ENCODE results near the gene WDTC1.

GRCh38 chr1:27318136-27318535 lies 83.7 kb downstream of the WDTC1 start:
- TF ChIP-seq POLR2A (IDR thresholded peaks at IDR 0.05; ENCODE audit: low read length), result no peak
- TF ChIP-seq, protein P1, sequence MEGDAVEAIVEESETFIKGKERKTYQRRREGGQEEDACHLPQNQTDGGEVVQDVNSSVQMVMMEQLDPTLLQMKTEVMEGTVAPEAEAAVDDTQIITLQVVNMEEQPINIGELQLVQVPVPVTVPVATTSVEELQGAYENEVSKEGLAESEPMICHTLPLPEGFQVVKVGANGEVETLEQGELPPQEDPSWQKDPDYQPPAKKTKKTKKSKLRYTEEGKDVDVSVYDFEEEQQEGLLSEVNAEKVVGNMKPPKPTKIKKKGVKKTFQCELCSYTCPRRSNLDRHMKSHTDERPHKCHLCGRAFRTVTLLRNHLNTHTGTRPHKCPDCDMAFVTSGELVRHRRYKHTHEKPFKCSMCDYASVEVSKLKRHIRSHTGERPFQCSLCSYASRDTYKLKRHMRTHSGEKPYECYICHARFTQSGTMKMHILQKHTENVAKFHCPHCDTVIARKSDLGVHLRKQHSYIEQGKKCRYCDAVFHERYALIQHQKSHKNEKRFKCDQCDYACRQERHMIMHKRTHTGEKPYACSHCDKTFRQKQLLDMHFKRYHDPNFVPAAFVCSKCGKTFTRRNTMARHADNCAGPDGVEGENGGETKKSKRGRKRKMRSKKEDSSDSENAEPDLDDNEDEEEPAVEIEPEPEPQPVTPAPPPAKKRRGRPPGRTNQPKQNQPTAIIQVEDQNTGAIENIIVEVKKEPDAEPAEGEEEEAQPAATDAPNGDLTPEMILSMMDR (IDR thresholded peaks at IDR 0.05), result no peak
- no peak for TF ChIP-seq RFX5 (IDR thresholded peaks at IDR 0.05)
- no peak for TF ChIP-seq NPAS2 (CRISPR knock-in tag; IDR thresholded peaks at IDR 0.05; ENCODE audit: borderline replicate concordance)
- no peak for TF ChIP-seq JUNB (IDR thresholded peaks at IDR 0.05)
- no peak for TF ChIP-seq EP300 (IDR thresholded peaks at IDR 0.05)

Data from A549 (cell line).